ENCODE results near the gene MAP3K6.

Gene MAP3K6

DNA sequence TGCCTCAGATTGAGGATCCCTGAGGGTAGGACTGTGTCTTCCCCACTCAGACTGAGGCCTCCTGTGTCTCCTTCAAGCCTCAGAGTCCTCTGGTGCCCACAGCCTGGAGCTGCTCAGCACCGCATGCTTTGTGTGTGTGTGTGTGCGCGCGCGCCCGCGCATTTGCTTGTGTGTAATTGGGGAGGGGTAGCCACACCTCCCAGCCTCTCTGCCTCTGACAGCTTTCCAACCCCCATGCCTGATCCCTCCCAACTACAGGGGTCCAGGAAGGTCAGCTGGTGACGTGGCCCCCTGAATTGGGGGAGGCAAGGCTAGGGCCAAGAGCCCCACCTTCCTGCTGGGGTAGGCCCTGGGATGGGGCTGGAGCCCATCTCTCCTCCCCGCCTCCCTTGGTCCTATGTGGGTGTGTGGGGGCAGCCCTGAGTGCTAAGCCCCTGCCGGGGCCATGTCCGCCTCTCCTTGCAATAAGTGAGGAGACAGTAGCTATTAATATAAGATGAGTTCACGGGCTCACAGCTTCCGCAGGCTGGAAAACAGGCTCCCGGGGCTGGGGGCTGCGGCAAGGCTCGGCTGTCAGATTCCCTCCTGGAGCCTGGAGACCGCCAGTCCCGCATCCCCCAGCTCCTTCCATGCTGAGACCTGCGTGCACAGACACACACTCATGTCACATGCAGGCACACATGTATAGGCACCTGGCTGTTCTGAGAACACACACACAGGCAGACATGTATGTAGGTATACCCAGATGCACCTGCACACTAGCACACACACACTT, 32.7 kb upstream of the MAP3K6 start:
- H3K36me3 ChIP-seq (replicated peaks; ENCODE audit: insufficient read depth, low read length), result no peaks in the 10 kb centered on the region
- no peak for TF ChIP-seq EZH2 (optimal IDR thresholded peaks at IDR 0.05; ENCODE audit: low read depth, low read length)
- no peak for TF ChIP-seq EZH2phosphoT487 (IDR thresholded peaks at IDR 0.05; ENCODE audit: low read length)
- no peak for TF ChIP-seq CTCF (IDR thresholded peaks at IDR 0.05; ENCODE audit: low read length)
- no peaks in the 10 kb centered on the region for H3K79me2 ChIP-seq (ENCODE audit: low read length)
- no peaks in the 10 kb centered on the region for H4K20me1 ChIP-seq (ENCODE audit: insufficient read depth, low read length)
- no peaks in the 10 kb centered on the region for H3K9me2 ChIP-seq (replicated peaks; ENCODE audit: insufficient read depth, low read length)
- no peak for DNase-seq
- H3K9me3 ChIP-seq (replicated peaks; ENCODE audit: insufficient read depth, low read length), result no peaks in the 10 kb centered on the region
- H3K4me2 ChIP-seq (ENCODE audit: low read depth, low read length), result no peak overlapping the region
- H3K4me1 ChIP-seq (ENCODE audit: low read length), result no peaks in the 10 kb centered on the region
- H3K27me3 ChIP-seq (replicated peaks; ENCODE audit: insufficient read depth, low read length), result no peaks in the 10 kb centered on the region
- no peak overlapping the region for H3K27ac ChIP-seq (ENCODE audit: low read length)
- H3K4me3 ChIP-seq (ENCODE audit: low read length), result no peak overlapping the region
- H3K9ac ChIP-seq (ENCODE audit: low read length), result no peak overlapping the region
- no peak overlapping the region for H2AFZ ChIP-seq (ENCODE audit: low read length)
- no peaks in the 10 kb centered on the region for H3F3A ChIP-seq (ENCODE audit: insufficient read depth, low read length)

DNA sequence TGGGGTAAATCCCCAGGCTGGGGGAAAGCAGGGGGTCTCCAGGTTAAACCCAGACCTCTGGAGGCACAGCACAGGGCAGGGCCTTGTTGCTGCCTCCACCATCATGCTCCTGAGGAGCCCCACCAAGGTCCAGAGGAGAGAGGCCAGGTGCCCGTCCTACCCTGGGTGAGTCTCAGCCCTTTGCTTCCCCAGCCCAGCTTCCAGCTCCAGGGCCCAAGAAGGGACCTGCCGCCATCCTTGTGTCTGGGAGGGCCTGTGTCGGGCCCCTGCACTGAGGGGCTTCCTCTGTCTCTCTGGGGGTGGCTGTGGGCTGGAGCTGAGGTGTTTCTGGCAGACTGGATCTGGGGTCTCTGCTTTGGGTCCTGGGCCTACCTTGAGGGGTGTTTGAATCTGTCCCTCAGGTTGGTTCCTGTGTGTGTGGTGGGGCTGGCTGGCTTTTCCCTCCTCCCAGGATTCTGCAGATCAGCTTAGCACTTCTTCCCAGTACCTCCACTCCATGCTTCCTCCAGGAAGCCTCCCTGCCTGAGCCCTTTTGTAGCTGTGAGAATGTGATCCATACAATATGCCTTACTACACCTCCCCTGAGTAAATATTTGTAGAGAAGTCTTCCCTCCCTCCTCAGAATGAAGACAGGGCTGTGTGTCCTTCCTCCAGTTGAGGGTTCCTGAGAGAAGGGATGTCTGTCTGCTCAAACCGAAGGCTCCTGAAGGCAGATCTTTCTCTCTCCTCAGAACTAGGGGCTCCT, 31.8 kb upstream of the MAP3K6 start:
- Histone ChIP-seq H3K27me3 (replicated peaks; ENCODE audit: insufficient read depth, low read length) (no peaks in the 10 kb centered on the region), H3K4me3 (ENCODE audit: low read length) (no peak overlapping the region), H3F3A (ENCODE audit: insufficient read depth, low read length) (no peaks in the 10 kb centered on the region), H3K4me1 (ENCODE audit: low read length) (no peaks in the 10 kb centered on the region), H3K9me2 (replicated peaks; ENCODE audit: insufficient read depth, low read length) (no peaks in the 10 kb centered on the region), H3K36me3 (replicated peaks; ENCODE audit: insufficient read depth, low read length) (no peaks in the 10 kb centered on the region), H3K79me2 (ENCODE audit: low read length) (no peaks in the 10 kb centered on the region), H3K4me2 (ENCODE audit: low read depth, low read length) (no peak overlapping the region), H3K9ac (ENCODE audit: low read length) (no peak overlapping the region), H4K20me1 (ENCODE audit: insufficient read depth, low read length) (no peaks in the 10 kb centered on the region), H3K9me3 (replicated peaks; ENCODE audit: insufficient read depth, low read length) (no peaks in the 10 kb centered on the region), H2AFZ (ENCODE audit: low read length) (no peak overlapping the region), H3K27ac (ENCODE audit: low read length) (no peak overlapping the region)
- no peak for DNase-seq
- TF ChIP-seq CTCF (IDR thresholded peaks at IDR 0.05; ENCODE audit: low read length) (no peak), EZH2 (optimal IDR thresholded peaks at IDR 0.05; ENCODE audit: low read depth, low read length) (no peak), EZH2phosphoT487 (IDR thresholded peaks at IDR 0.05; ENCODE audit: low read length) (no peak)

DNA sequence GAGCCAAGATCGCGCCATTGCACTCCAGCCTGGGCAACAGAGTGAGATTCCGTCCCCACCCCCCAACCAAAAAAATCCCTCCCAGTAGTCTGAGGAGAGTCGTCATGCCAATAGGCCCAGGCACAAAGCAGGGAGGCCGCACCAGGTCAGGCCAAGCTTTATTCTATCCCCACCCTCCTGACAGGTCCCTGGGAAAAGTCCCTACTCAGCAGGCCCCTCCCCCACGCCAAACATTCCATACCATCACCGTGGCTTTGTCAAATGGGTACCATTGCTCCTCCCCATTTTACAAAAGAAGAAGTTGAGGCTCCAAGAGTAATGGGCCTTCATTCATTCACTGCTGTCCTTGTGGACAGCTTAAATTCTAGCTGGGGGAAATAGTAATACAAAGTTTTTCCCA, 31.0 kb upstream of the MAP3K6 start:
- Histone ChIP-seq H3K4me1 (ENCODE audit: low read length) (no peaks in the 10 kb centered on the region), H3K9me2 (replicated peaks; ENCODE audit: insufficient read depth, low read length) (no peaks in the 10 kb centered on the region), H3K79me2 (ENCODE audit: low read length) (no peaks in the 10 kb centered on the region), H3K27ac (ENCODE audit: low read length) (no peak overlapping the region), H2AFZ (ENCODE audit: low read length) (no peak overlapping the region), H3K27me3 (replicated peaks; ENCODE audit: insufficient read depth, low read length) (no peaks in the 10 kb centered on the region), H3K36me3 (replicated peaks; ENCODE audit: insufficient read depth, low read length) (no peaks in the 10 kb centered on the region), H4K20me1 (ENCODE audit: insufficient read depth, low read length) (no peaks in the 10 kb centered on the region), H3K9ac (ENCODE audit: low read length) (no peak overlapping the region), H3K9me3 (replicated peaks; ENCODE audit: insufficient read depth, low read length) (no peaks in the 10 kb centered on the region), H3K4me3 (ENCODE audit: low read length) (no peak overlapping the region), H3K4me2 (ENCODE audit: low read depth, low read length) (no peak overlapping the region), H3F3A (ENCODE audit: insufficient read depth, low read length) (no peaks in the 10 kb centered on the region)
- TF ChIP-seq CTCF (IDR thresholded peaks at IDR 0.05; ENCODE audit: low read length) (no peak), EZH2 (optimal IDR thresholded peaks at IDR 0.05; ENCODE audit: low read depth, low read length) (no peak)
- no peak for DNase-seq

Data from MM.1S (cell line).